ENCODE data around the gene CYFIP1. TPM values are rescaled to one million over a fixed set of nuclear protein-coding genes. Genes with fewer than 3 reads are reported as not detected.

Gene CYFIP1
- total and polyA plus RNA-seq, 2 of the 8 experiments (the other 6 are each of a cell fraction or from before 2014, with no cell fraction given): 38.6 to 81.7 TPM

- no peak overlapping the region for H2AFZ ChIP-seq (ENCODE audit: low read length)
- FAIRE-seq (no peak), DNase-seq (ENCODE audit: low read depth in 1 of 2, low spot score in 2 of 2) (no peak)
- H3K4ac ChIP-seq (replicated peaks; ENCODE audit: insufficient read length, low read depth, low read length): no peak overlapping the region
- WGBS, 2 experiments (ENCODE audit: extremely low coverage in 1 of 2, insufficient coverage in 1 of 2, insufficient read length in 1 of 2, insufficient replicate concordance in 2 of 2, low coverage in 1 of 2, low lambda C conversion rate in 2 of 2, missing lambda C conversion rate in 1 of 2): 88% methylated on average over 12 of the region's 13 CpGs; no CpG with 5 or more reads in 1 of the 2 experiments
- CTCF ChIA-PET (ENCODE audit: partially characterized antibody): interaction anchor here (0.6 to 2.4 kb wide), 2 partner anchors 15 to 762 kb away, joined by 3 to 9 read pairs; no protein-coding TSS in a partner anchor
- H2BK12ac ChIP-seq (ENCODE audit: low read depth, low read length): no peak overlapping the region
- POLR2A ChIA-PET (ENCODE audit: partially characterized antibody): interaction anchor here (1.8 kb wide), 1 partner anchor 10 kb away, joined by 4 read pairs; no protein-coding TSS in a partner anchor
- no peak overlapping the region for H3K4me3 ChIP-seq (ENCODE audit: extremely low read depth in 1 of 4, insufficient read depth in 2 of 4, low read depth in 3 of 4, low read length in 4 of 4)
- no peak overlapping the region for H4K91ac ChIP-seq (replicated peaks; ENCODE audit: insufficient read length, low read length)
- H3K18ac ChIP-seq (ENCODE audit: extremely low read depth, low read length): no peak overlapping the region
- peaks cover 0 to 3% (median 0%) of the 10 kb centered on the region in 4 experiments; a peak in 1 of 7 replicates for H3K4me1 ChIP-seq (replicated peaks in 1 of 4; ENCODE audit: control insufficient read depth in 3 of 4, insufficient read depth in 4 of 4, low read length in 3 of 4)
- H2BK5ac ChIP-seq (ENCODE audit: low read depth, low read length): no peak overlapping the region
- H3K4me2 ChIP-seq (ENCODE audit: insufficient read depth in 1 of 2, low read depth in 2 of 2, low read length in 2 of 2): no peak overlapping the region
- H3K36me3 ChIP-seq (ENCODE audit: control insufficient read depth in 2 of 4, insufficient read depth in 4 of 4, low read length in 3 of 4): peaks cover 2 to 5% (median 3%) of the 10 kb centered on the region in 4 experiments; a peak in 3 of 8 replicates
- H3K23me2 ChIP-seq (ENCODE audit: low read depth, low read length): no peaks in the 10 kb centered on the region
- no peak overlapping the region for H3K23ac ChIP-seq (ENCODE audit: insufficient read length)
- H4K5ac ChIP-seq (ENCODE audit: insufficient read length, low read depth, low read length): no peak overlapping the region
- no peaks in the 10 kb centered on the region; the same call in 1 of the 2 replicates for H3K79me1 ChIP-seq (ENCODE audit: low read depth, low read length)
- H2AK5ac ChIP-seq (ENCODE audit: low read depth, low read length): no peak overlapping the region
- H3K79me2 ChIP-seq (ENCODE audit: control insufficient read depth in 1 of 2, insufficient read depth in 2 of 2, low read length in 2 of 2): no peaks in the 10 kb centered on the region
- H4K20me1 ChIP-seq (replicated peaks in 1 of 2; ENCODE audit: control insufficient read depth in 1 of 2, insufficient read depth in 2 of 2, low read length in 2 of 2): no peaks in the 10 kb centered on the region
- H3K9ac ChIP-seq (replicated peaks in 1 of 4; ENCODE audit: extremely low read depth in 1 of 4, low read depth in 3 of 4, low read length in 3 of 4): no peak overlapping the region
- H2BK120ac ChIP-seq (replicated peaks; ENCODE audit: low read depth, low read length): no peak overlapping the region
- H3K56ac ChIP-seq (replicated peaks; ENCODE audit: insufficient read length, low read depth, low read length): no peak overlapping the region
- H3K27me3 ChIP-seq (replicated peaks in 1 of 4; ENCODE audit: control insufficient read depth in 3 of 4, extremely low read depth in 1 of 4, insufficient read depth in 3 of 4, low read length in 3 of 4): no peaks in the 10 kb centered on the region
- H2BK15ac ChIP-seq (ENCODE audit: low read length): no peak overlapping the region
- no peaks in the 10 kb centered on the region for H3K9me3 ChIP-seq (ENCODE audit: insufficient read depth in 2 of 2, low read depth in 1 of 2, low read length in 1 of 2)
- no peak overlapping the region for H3K27ac ChIP-seq (ENCODE audit: low read depth, low read length)
- H4K8ac ChIP-seq (ENCODE audit: extremely low read depth, insufficient read depth, low read length): no peak overlapping the region
- H2BK20ac ChIP-seq (ENCODE audit: low read length): no peak overlapping the region
- H3K14ac ChIP-seq (ENCODE audit: insufficient read length): no peak overlapping the region
- TF ChIP-seq SP4 (IDR thresholded peaks at IDR 0.05; ENCODE audit: low read length): no peak
- no peak for TF ChIP-seq SP1 (IDR thresholded peaks at IDR 0.05; ENCODE audit: low read depth, low read length)
- no peak for TF ChIP-seq POU5F1 (IDR thresholded peaks at IDR 0.05; ENCODE audit: low read depth, low read length)
- no peak for TF ChIP-seq RBBP5 (IDR thresholded peaks at IDR 0.05; ENCODE audit: borderline replicate concordance, low read depth, low read length)
- no peak for TF ChIP-seq KDM1A (IDR thresholded peaks at IDR 0.05; ENCODE audit: borderline replicate concordance, low read length)
- TF ChIP-seq EGR1 (IDR thresholded peaks at IDR 0.05; ENCODE audit: borderline replicate concordance, low read depth, low read length): no peak
Measured at GRCh38 chr15:22883196-22883595, 97.0 kb downstream of the CYFIP1 start.

Data from H1 (cell line).